HG02852 (cell line): ENCODE data around the gene GLIS2.

Source experiments
- ATAC-seq: cut with Tn5 transposase; IDR thresholded peaks from one replicate; pipeline ENCODE4 v1.9.1; 2021; ENCODE audit warnings: mild to moderate bottlenecking, moderate library complexity; ENCODE audit not compliant: unreplicated experiment

Gene GLIS2

GRCh38 chr16:4297480-4297879 is 18.4 kb upstream of the GLIS2 start:
- no peak for ATAC-seq

- ATAC-seq = no peak
Observed at GRCh38 chr16:4298761-4299522, 16.9 kb upstream of the GLIS2 start.

GRCh38 chr16:4301177-4301576 is 14.7 kb upstream of the GLIS2 start:
- ATAC-seq = no peak

- ATAC-seq = no peak
Observed at GRCh38 chr16:4301968-4302367, 13.9 kb upstream of the GLIS2 start.

- no peak for ATAC-seq
Observed at GRCh38 chr16:4303973-4304372, 11.9 kb upstream of the GLIS2 start.

GRCh38 chr16:4306470-4307214 is 9.2 kb upstream of the GLIS2 start:
- ATAC-seq = no peak

- ATAC-seq = peak; percentile 92
Observed at GRCh38 chr16:4307215-4308037, 8.4 kb upstream of the GLIS2 start.

GRCh38 chr16:4309102-4309832 is 6.6 kb upstream of the GLIS2 start:
- ATAC-seq = no peak

GRCh38 chr16:4309833-4310266 is 6.0 kb upstream of the GLIS2 start:
- ATAC-seq = no peak

GRCh38 chr16:4313563-4314531 is 2.0 kb upstream of the GLIS2 start:
- ATAC-seq = no peak

- ATAC-seq = no peak
Observed at GRCh38 chr16:4314532-4315185, 1.2 kb upstream of the GLIS2 start.

GRCh38 chr16:4316108-4316863 is 419 bp downstream of the GLIS2 start:
- no peak for ATAC-seq

- ATAC-seq = no peak
Observed at GRCh38 chr16:4316864-4317531, 1.1 kb downstream of the GLIS2 start.

- no peak for ATAC-seq
Observed at GRCh38 chr16:4317532-4318450, 1.9 kb downstream of the GLIS2 start.

- ATAC-seq = no peak
Observed at GRCh38 chr16:4318451-4318910, 2.6 kb downstream of the GLIS2 start.

GRCh38 chr16:4318967-4319366 is 3.1 kb downstream of the GLIS2 start:
- ATAC-seq = no peak
